ENCODE data around the gene PTPRG. TPM values are rescaled to one million over a fixed set of nuclear protein-coding genes. Genes with fewer than 3 reads are reported as not detected.

Gene PTPRG
- total RNA-seq, 2 donors from 2014 or later: 23.9 to 31.6 TPM

DNA sequence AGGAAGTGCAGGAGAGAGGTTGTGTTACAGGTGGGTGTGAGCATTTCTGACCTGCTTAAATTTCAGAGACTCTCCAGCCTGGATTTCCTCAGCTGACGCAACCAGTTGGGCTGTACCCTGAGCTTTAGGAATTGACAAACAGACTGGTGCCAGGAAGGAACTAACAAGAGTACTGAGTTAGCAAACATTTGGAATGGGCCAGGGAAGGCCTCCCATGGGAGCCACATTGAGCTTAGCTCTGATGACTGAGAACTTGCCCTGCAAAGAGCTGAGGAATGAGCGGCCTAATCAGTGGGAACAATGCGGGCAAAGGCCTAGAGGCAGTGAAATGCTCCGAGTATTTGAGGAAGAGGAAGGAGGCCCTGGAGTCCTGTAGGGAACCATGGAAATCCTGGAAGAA lies 557.8 kb downstream of the PTPRG start:
- no peak for ATAC-seq
- H3K27me3 ChIP-seq: no peaks in the 10 kb centered on the region
- WGBS, 2 donors: 95 to 98% methylated on average over 4 of the region's 4 CpGs
- no peak overlapping the region for H3K27ac ChIP-seq
- no peaks in the 10 kb centered on the region for H3K9me3 ChIP-seq
- no peak overlapping the region for H3K4me3 ChIP-seq
- no peak for TF ChIP-seq POLR2A (IDR thresholded peaks at IDR 0.05)
- intact Hi-C loops (cut with DNase I): no loop called here
- DNase-seq: no peak
- no peaks in the 10 kb centered on the region for H3K4me1 ChIP-seq
- no peaks in the 10 kb centered on the region for H3K36me3 ChIP-seq (replicated peaks in 1 of 2; ENCODE audit: insufficient read depth in 1 of 2, low read depth in 2 of 2)

DNA sequence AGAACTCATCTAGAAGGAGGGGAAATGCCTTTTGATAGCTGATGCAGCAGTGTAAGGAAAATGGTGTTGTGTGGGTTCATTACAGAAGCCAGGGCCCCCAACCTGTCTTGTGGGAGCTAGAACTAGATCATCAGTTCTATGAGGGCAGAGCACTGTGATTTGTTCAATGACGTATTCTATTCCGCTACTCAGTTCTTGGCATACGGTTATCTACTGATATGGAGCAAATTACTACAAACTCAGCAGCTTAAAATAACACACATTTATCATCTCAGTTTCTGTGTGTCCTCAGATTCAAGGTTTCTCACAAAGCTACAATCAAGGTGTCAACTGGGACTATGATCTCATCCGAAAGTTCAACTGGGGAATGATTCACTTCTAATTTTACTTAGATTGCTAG lies 561.4 kb downstream of the PTPRG start:
- WGBS, 2 donors: 46 to 50% methylated on average over 4 of the region's 4 CpGs
- H3K27ac ChIP-seq: no peak overlapping the region
- no peak for ATAC-seq
- DNase-seq: no peak
- no peaks in the 10 kb centered on the region for H3K9me3 ChIP-seq
- no peaks in the 10 kb centered on the region for H3K27me3 ChIP-seq
- TF ChIP-seq, protein P1, sequence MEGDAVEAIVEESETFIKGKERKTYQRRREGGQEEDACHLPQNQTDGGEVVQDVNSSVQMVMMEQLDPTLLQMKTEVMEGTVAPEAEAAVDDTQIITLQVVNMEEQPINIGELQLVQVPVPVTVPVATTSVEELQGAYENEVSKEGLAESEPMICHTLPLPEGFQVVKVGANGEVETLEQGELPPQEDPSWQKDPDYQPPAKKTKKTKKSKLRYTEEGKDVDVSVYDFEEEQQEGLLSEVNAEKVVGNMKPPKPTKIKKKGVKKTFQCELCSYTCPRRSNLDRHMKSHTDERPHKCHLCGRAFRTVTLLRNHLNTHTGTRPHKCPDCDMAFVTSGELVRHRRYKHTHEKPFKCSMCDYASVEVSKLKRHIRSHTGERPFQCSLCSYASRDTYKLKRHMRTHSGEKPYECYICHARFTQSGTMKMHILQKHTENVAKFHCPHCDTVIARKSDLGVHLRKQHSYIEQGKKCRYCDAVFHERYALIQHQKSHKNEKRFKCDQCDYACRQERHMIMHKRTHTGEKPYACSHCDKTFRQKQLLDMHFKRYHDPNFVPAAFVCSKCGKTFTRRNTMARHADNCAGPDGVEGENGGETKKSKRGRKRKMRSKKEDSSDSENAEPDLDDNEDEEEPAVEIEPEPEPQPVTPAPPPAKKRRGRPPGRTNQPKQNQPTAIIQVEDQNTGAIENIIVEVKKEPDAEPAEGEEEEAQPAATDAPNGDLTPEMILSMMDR (IDR thresholded peaks at IDR 0.05): no peak
- no peak for TF ChIP-seq POLR2A (IDR thresholded peaks at IDR 0.05)
- no peaks in the 10 kb centered on the region for H3K36me3 ChIP-seq (replicated peaks in 1 of 2; ENCODE audit: insufficient read depth in 1 of 2, low read depth in 2 of 2)
- no peak overlapping the region for H3K4me3 ChIP-seq
- intact Hi-C loops (cut with DNase I): no loop called here
- no peaks in the 10 kb centered on the region for H3K4me1 ChIP-seq

DNA sequence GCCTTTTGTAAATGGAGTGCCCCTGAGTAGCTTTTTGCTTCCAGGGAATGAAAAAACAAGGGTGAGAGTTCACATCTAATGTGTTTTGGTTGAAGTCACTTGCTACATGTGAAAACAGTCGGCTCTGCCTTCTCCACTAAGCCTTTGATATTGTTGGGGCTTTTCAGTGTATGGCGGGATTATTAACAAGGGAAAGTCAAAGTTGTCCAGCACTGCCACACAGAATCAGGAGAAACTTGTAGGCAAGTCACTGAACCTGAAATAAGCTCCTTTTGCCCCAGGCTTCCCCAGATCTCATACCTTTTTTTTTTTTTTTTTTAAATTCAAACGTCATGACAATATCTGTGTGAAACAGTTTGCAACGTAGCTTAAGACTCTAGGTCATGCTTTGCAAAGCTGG lies 564.0 kb downstream of the PTPRG start:
- Histone ChIP-seq H3K9me3 (no peaks in the 10 kb centered on the region), H3K4me1 (no peaks in the 10 kb centered on the region), H3K4me3 (no peak overlapping the region), H3K27ac (no peak overlapping the region), H3K36me3 (replicated peaks in 1 of 2; ENCODE audit: insufficient read depth in 1 of 2, low read depth in 2 of 2) (no peaks in the 10 kb centered on the region), H3K27me3 (no peaks in the 10 kb centered on the region)
- intact Hi-C loops (cut with DNase I): no loop called here
- TF ChIP-seq POLR2A (IDR thresholded peaks at IDR 0.05): no peak
- TF ChIP-seq, protein P1 (IDR thresholded peaks at IDR 0.05): no peak
- ATAC-seq (no peak), DNase-seq (no peak)
- 83 to 91% methylated on average over 4 of the region's 4 CpGs for WGBS, 2 donors

DNA sequence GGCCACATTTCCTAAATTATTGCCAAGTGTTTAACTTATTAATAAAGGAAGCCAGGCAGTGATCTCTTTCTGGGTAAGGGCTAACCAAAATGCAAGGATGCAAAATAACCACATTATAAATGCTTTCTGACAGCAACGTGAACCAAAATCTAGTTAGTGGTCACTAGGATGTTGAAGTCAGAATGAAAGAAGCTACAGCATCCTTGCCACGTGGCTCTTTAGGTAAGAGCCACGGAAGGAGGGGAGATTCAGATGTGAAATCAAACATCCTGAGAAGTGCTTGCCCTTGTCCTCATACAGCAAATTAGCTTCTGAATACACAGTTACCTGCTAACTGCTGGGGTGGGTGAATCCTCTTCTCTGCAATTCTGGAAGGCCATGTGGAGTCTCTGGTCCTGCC lies 565.7 kb downstream of the PTPRG start:
- H3K27me3 ChIP-seq: no peaks in the 10 kb centered on the region
- intact Hi-C loops (cut with DNase I): no loop called here
- 82 to 84% methylated on average over 3 of the region's 3 CpGs for WGBS, 2 donors
- no peaks in the 10 kb centered on the region for H3K36me3 ChIP-seq (replicated peaks in 1 of 2; ENCODE audit: insufficient read depth in 1 of 2, low read depth in 2 of 2)
- no peak overlapping the region for H3K4me3 ChIP-seq
- ATAC-seq (no peak), DNase-seq (no peak)
- no peaks in the 10 kb centered on the region for H3K4me1 ChIP-seq
- TF ChIP-seq POLR2A (IDR thresholded peaks at IDR 0.05): no peak
- TF ChIP-seq, protein P1 (IDR thresholded peaks at IDR 0.05): no peak
- no peaks in the 10 kb centered on the region for H3K9me3 ChIP-seq
- no peak overlapping the region for H3K27ac ChIP-seq

DNA sequence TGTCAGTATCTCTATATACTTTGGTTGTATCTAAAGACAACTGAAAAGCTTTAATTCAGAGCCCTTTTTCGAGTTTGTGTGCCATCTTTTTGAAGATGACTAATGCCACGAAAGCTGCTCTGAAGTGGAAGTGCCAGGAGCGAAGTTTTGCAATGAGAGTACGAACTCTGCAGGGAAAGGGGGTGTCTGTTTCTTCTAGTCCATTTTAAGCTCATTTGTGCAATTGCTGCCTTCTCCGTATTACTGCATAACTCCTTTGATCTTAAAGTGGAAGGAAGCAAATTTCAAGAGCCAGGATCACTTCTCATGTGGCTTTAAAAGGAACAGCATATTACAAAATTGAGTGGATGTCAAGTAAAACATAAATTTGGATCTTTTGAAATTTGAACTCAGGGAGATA lies 566.7 kb downstream of the PTPRG start:
- Histone ChIP-seq H3K27me3 (no peaks in the 10 kb centered on the region), H3K4me3 (no peak overlapping the region), H3K9me3 (no peaks in the 10 kb centered on the region), H3K36me3 (replicated peaks in 1 of 2; ENCODE audit: insufficient read depth in 1 of 2, low read depth in 2 of 2) (no peaks in the 10 kb centered on the region), H3K27ac (no peak overlapping the region), H3K4me1 (no peaks in the 10 kb centered on the region)
- WGBS, 2 donors: 81 to 84% methylated on average over 5 of the region's 5 CpGs
- TF ChIP-seq, protein P1 (IDR thresholded peaks at IDR 0.05): no peak
- TF ChIP-seq POLR2A (IDR thresholded peaks at IDR 0.05): no peak
- intact Hi-C loops (cut with DNase I): no loop called here
- ATAC-seq (no peak), DNase-seq (no peak)

All from body of pancreas (tissue), 4 donors.